ENCODE measurements around the gene BMP8B.
"Not testable (repeated sequence)": the region's sequence is repeated elsewhere in the genome, so short reads cannot be mapped to it uniquely, and the experiment has no call there.

Gene BMP8B

GRCh38 chr1:39776886-39777285 is 11.8 kb downstream of the BMP8B start:
- no peak for DNase-seq

GRCh38 chr1:39776400-39776713 is 12.3 kb downstream of the BMP8B start:
- DNase-seq: no peak

GRCh38 chr1:39775676-39776399 is 12.8 kb downstream of the BMP8B start:
- DNase-seq: not testable (repeated sequence)

- DNase-seq: not testable (repeated sequence)
Measured at GRCh38 chr1:39775141-39775540, 13.5 kb downstream of the BMP8B start.

- DNase-seq: not testable (repeated sequence)
Measured at GRCh38 chr1:39773369-39773979, 15.2 kb downstream of the BMP8B start.

GRCh38 chr1:39771022-39771532 is 17.6 kb downstream of the BMP8B start, which contains the start of gene OXCT2:
Gene OXCT2 (minus strand): TSS chr1:39771348. CDS start chr1:39771255, 93 bp downstream.
- not testable (repeated sequence) for DNase-seq

GRCh38 chr1:39770100-39771021 is 18.3 kb downstream of the BMP8B start:
- not testable (repeated sequence) for DNase-seq

- not testable (repeated sequence) for DNase-seq
Measured at GRCh38 chr1:39769502-39769901, 19.2 kb downstream of the BMP8B start.

- not testable (repeated sequence) for DNase-seq
Measured at GRCh38 chr1:39766466-39766865, 22.2 kb downstream of the BMP8B start.

- not testable (repeated sequence) for DNase-seq
Measured at GRCh38 chr1:39764512-39764911, 24.2 kb downstream of the BMP8B start.

- DNase-seq: not testable (repeated sequence)
Measured at GRCh38 chr1:39763619-39764374, 24.9 kb downstream of the BMP8B start.

- DNase-seq: no peak
Measured at GRCh38 chr1:39762550-39763540, 25.8 kb downstream of the BMP8B start.

- no peak for DNase-seq
Measured at GRCh38 chr1:39761557-39762260, 27.0 kb downstream of the BMP8B start.

GRCh38 chr1:39761016-39761415 is 27.6 kb downstream of the BMP8B start:
- no peak for DNase-seq

- DNase-seq: no peak
Measured at GRCh38 chr1:39760074-39761008, 28.3 kb downstream of the BMP8B start.

- no peak for DNase-seq
Measured at GRCh38 chr1:39759436-39759726, 29.3 kb downstream of the BMP8B start.

- no peak for DNase-seq
Measured at GRCh38 chr1:39758556-39759435, 29.9 kb downstream of the BMP8B start.

GRCh38 chr1:39757501-39757900 is 31.2 kb downstream of the BMP8B start:
- no peak for DNase-seq
